ENCODE data around the gene PCDHA13.
"Not testable (repeated sequence)": the region's sequence is repeated elsewhere in the genome, so short reads cannot be mapped to it uniquely, and the experiment has no call there.

The PCDHA13 gene

DNA sequence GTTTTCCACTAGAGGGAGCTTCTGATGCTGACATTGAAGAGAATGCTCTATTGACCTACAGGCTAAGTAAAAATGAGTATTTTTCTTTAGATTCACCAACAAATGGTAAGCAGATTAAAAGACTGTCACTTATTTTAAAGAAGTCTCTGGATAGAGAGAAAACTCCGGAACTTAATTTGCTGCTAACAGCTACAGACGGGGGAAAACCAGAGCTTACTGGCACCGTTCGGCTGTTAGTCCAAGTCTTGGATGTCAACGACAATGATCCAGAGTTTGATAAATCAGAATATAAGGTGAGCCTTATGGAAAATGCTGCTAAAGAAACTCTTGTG lies 12.4 kb upstream of the PCDHA13 start:
- no peak for DNase-seq

GRCh38 chr5:140870221-140871201 lies 11.4 kb upstream of the PCDHA13 start:
- DNase-seq, result no peak

DNA sequence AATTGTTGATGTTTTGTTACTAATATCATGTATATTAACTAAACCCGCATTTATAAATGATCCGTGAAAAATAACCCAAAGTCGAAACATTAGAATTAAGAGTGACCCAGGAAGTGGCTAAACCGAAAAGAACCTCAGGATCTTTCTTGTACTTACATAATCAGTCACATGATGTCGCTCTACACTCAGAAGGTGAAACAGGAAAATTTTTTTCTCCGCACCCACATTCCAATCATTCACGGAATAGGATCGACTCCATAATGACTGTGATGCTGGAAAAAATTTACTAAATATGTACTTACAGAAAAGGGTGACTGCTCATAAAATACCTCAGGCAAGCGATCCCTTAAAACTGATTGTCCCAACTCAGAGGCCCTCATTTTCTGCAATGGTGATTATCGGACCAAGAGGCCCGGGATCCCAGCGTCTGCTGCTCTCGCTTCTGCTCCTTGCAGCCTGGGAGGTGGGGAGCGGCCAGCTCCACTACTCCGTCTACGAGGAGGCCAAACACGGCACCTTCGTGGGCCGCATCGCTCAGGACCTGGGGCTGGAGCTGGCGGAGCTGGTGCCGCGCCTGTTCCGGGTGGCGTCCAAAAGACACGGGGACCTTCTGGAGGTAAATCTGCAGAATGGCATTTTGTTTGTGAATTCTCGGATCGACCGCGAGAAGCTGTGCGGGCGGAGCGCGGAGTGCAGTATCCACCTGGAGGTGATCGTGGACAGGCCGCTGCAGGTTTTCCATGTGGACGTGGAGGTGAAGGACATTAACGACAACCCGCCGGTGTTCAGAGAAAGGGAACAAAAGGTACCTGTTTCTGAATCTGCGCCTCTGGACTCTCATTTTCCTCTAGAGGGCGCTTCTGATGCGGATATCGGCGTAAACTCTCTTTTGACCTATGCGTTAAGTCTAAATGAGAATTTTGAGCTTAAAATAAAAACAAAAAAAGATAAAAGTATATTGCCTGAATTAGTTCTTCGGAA lies 6.5 kb upstream of the PCDHA13 start, which contains the start of gene PCDHA12:
TSS of gene PCDHA12 (plus strand) at position 224 of the 981 bp plus-strand sequence. CDS start at position 389, 165 bp downstream.
- no peak for DNase-seq

- not testable (repeated sequence) for DNase-seq
These were observed 5.2 kb upstream of the PCDHA13 start for GRCh38 chr5:140876541-140877261.

DNA sequence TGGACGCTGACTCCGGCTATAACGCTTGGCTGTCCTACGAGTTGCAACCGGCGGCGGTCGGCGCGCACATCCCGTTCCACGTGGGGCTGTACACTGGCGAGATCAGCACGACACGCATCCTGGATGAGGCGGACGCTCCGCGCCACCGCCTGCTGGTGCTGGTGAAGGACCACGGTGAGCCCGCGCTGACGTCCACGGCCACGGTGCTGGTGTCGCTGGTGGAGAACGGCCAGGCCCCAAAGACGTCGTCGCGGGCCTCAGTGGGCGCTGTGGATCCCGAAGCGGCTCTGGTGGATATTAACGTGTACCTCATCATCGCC lies 4.7 kb upstream of the PCDHA13 start:
- DNase-seq, result no peak

DNA sequence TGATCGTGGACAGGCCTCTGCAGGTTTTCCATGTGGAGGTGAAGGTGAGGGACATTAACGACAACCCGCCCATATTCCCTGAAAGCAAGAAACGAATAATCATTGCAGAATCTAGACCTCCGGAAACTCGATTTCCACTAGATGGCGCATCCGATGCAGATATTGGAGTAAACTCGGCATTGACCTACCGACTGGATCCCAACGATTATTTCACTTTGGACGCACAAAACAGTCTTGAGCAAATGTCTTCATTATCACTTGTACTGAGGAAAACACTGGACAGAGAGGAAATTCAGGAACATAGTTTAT lies 621 bp downstream of the PCDHA13 start:
- no peak for DNase-seq

DNA sequence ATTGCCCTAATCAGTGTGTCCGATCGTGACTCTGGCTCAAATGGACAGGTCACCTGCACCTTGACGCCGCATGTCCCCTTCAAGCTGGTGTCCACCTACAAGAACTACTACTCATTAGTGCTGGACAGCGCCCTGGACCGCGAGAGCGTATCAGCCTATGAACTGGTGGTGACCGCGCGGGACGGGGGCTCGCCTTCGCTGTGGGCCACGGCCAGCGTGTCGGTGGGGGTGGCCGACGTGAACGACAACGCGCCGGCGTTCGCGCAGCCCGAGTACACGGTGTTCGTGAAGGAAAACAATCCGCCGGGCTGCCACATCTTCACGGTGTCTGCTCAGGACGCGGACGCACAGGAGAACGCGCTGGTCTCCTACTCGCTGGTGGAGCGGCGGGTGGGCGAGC lies 1.4 kb downstream of the PCDHA13 start:
- no peak for DNase-seq

DNA sequence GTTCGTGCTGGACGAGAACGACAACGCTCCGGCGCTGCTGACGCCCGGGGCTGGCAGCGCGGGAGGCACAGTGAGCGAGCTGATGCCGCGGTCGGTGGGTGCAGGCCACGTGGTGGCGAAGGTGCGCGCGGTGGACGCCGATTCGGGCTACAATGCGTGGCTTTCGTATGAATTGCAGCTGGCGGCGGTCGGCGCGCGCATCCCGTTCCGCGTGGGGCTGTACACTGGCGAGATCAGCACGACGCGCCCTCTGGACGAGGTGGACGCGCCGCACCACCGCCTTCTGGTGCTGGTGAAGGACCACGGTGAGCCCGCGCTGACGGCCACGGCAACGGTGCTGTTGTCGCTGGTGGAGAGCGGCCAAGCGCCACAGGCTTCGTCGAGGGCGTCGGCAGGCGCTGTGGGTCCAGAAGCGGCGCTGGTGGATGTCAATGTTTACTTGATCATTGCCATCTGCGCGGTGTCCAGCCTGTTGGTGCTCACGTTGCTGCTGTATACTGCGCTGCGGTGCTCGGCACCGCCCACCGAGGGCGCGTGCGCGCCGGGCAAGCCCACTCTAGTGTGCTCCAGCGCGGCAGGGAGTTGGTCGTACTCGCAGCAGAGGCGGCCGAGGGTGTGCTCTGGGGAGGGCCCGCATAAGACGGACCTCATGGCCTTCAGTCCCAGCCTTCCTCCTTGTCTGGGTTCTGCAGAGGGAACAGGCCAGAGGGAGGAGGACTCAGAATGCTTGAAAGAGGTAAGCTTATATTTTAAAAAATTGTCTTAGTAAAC lies 2.2 kb downstream of the PCDHA13 start:
- no peak for DNase-seq

- DNase-seq, result no peak
These were observed 34.4 kb downstream of the PCDHA13 start for GRCh38 chr5:140916325-140916724.

DNA sequence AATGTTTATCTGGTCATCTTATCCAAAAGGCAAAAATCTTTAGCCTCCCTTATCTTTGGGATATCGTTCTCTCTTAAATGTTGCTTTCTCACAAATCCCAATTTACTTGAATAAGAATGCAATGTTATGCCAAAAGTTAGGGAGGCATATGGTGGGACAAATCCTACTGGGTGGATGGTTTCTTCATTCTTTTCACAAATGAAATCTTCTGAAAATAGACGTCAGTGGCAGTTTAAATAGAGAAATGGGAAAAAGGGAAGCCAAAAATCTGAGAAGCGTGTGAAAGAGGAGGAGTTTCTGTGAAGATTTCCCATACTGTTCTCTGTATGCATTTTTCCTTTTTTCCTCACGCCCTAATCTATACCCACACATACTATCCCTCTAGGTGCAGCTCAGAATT lies 41.7 kb downstream of the PCDHA13 start:
- DNase-seq, result no peak

DNA sequence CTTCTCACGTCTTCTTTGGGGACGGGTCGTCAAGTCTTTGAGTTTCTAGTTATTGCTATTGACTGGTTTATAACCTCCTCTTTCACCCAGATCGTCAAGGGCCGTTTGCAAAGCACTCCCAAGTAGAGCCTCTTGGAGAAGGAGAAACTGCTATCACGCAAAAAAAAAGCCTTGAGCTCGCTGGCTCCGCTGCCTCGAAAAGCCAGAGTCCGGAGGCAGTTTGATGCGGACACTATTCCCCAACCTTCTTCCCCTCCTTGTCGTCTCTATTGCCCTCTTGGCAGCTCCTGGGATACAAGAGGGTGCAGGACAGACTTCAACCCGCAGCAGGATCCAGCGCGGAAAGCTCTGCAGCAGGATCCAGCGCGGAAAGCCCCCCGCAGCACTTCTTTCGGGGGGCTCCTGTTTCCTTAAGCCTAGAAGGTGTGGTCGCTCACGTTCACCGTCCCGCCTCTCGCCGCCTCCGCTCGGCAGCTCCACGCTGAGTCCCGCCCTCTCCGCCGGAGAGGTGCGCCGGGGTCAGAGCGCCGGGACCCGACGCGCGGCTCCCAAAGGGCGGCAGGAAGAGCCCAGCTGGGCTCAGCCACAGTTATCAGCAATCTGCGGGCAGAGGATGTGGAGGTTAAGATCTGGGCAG lies 44.0 kb downstream of the PCDHA13 start, which contains the start of gene PCDHAC1:
TSS of gene PCDHAC1 (plus strand) at position 494 of the 637 bp plus-strand sequence. CDS start 594 bp downstream, outside the sequence.
- peak in 1 of 2 experiments; percentile 57 for DNase-seq

- peak; percentile 43 to 81 for DNase-seq
These were observed 44.7 kb downstream of the PCDHA13 start for GRCh38 chr5:140926443-140927227.

DNA sequence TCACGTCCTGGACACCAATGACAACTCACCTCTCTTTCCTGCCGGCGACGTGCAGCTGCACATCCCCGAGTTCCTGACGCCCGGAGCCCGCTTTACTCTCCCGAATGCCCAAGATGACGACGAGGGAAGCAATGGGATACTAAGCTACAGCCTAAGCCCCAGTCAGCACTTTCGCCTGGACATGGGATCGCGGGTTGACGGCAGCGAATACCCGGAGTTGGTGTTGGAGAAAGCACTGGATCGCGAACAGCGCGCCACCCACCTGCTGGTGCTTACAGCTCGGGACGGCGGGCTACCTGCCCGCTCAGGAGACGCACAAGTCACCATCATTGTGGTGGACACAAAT lies 45.3 kb downstream of the PCDHA13 start:
- peak in 1 of 2 experiments; percentile 10 for DNase-seq

Measured in NCI-H524 (cell line).